ENCODE data around the gene CILP2.

DNA sequence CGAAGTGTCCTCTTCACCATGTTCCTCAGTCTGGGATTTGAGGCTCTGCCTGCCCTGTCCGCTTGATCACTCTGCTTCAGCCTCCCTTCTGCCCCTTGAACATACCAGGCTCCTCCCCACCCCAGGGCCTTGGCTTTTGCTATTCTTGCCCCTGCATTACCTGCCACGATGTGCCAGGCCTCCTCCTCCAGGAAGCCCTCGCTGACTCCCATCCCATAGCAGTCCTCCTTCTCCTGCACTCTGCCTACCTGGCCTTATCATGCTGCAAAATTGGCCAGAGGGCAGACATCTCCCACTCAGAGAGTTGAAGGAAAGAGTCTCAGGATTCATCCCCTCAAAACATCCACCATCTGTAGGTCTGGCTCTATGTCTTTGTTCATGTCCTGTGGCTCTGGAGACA lies 7.2 kb upstream of the CILP2 start:
- TF ChIP-seq GABPA (tag; conservative IDR thresholded peaks at IDR 0.05; ENCODE audit: low read depth) (no peak), NFXL1 (CRISPR knock-in tag; IDR thresholded peaks at IDR 0.05) (no peak), MCM5 (IDR thresholded peaks at IDR 0.05; ENCODE audit: low read depth) (no peak), RNF2 (IDR thresholded peaks at IDR 0.05) (no peak)

All from K562 (cell line).